ENCODE data around the gene P3H4. TPM values are rescaled to one million over a fixed set of nuclear protein-coding genes. Genes with fewer than 3 reads are reported as not detected.
"Not testable (repeated sequence)": the region's sequence is repeated elsewhere in the genome, so short reads cannot be mapped to it uniquely, and the experiment has no call there.

The P3H4 gene
- polyA plus RNA-seq, 4 donors: 35.0 to 47.0 (median 41.4) TPM

GRCh38 chr17:41796121-41796895 lies 15.4 kb downstream of the P3H4 start:
- DNase-seq (ENCODE audit: low read depth in 4 of 4, low spot score in 3 of 4): no peak

GRCh38 chr17:41794540-41794975 lies 17.2 kb downstream of the P3H4 start:
- no peak for DNase-seq (ENCODE audit: low read depth in 4 of 4, low spot score in 3 of 4)

- no peak for DNase-seq (ENCODE audit: low read depth in 4 of 4, low spot score in 3 of 4)
Observed at GRCh38 chr17:41793784-41794539, 17.8 kb downstream of the P3H4 start.

- peak in 1 of 4 donors; percentile 56 for DNase-seq (ENCODE audit: low read depth in 4 of 4, low spot score in 3 of 4)
Observed at GRCh38 chr17:41792845-41793783, 18.6 kb downstream of the P3H4 start.

GRCh38 chr17:41787021-41787418 lies 24.7 kb downstream of the P3H4 start:
- DNase-seq (ENCODE audit: low read depth in 4 of 4, low spot score in 3 of 4): no peak

GRCh38 chr17:41786227-41787020 lies 25.3 kb downstream of the P3H4 start, which contains the start of gene JUP:
Gene JUP, minus strand, starts transcription at chr17:41786711. Its CDS starts 14,857 bp downstream, at chr17:41771854.
- peak; percentile 98 to 99 (median 99) for DNase-seq (ENCODE audit: low read depth in 4 of 4, low spot score in 3 of 4)

- no peak for DNase-seq (ENCODE audit: low read depth in 4 of 4, low spot score in 3 of 4)
Observed at GRCh38 chr17:41785859-41786226, 25.9 kb downstream of the P3H4 start.

- peak in 1 of 4 donors; percentile 86 for DNase-seq (ENCODE audit: low read depth in 4 of 4, low spot score in 3 of 4)
Observed at GRCh38 chr17:41785091-41785858, 26.5 kb downstream of the P3H4 start.

- peak in 1 of 4 donors; percentile 69 for DNase-seq (ENCODE audit: low read depth in 4 of 4, low spot score in 3 of 4)
Observed at GRCh38 chr17:41784207-41784744, 27.5 kb downstream of the P3H4 start.

- DNase-seq (ENCODE audit: low read depth in 4 of 4, low spot score in 3 of 4): no peak
Observed at GRCh38 chr17:41782142-41782541, 29.6 kb downstream of the P3H4 start.

- no peak for DNase-seq (ENCODE audit: low read depth in 4 of 4, low spot score in 3 of 4)
Observed at GRCh38 chr17:41781404-41782110, 30.2 kb downstream of the P3H4 start.

- DNase-seq (ENCODE audit: low read depth in 4 of 4, low spot score in 3 of 4): no peak
Observed at GRCh38 chr17:41779954-41780353, 31.8 kb downstream of the P3H4 start.

- peak in 1 of 4 donors; percentile 72 for DNase-seq (ENCODE audit: low read depth in 4 of 4, low spot score in 3 of 4)
Observed at GRCh38 chr17:41777574-41778188, 34.1 kb downstream of the P3H4 start.

GRCh38 chr17:41777157-41777573 lies 34.6 kb downstream of the P3H4 start:
- DNase-seq (ENCODE audit: low read depth in 4 of 4, low spot score in 3 of 4): peak in 1 of 4 donors; percentile 65

GRCh38 chr17:41776262-41776900 lies 35.4 kb downstream of the P3H4 start:
- not testable (repeated sequence) for DNase-seq (ENCODE audit: low read depth in 4 of 4, low spot score in 3 of 4)

GRCh38 chr17:41775394-41776226 lies 36.1 kb downstream of the P3H4 start:
- DNase-seq (ENCODE audit: low read depth in 4 of 4, low spot score in 3 of 4): no peak
